ENCODE results near the gene DNPH1. TPM values are rescaled to one million over a fixed set of nuclear protein-coding genes. Genes with fewer than 3 reads are reported as not detected.

DNPH1 gene
- total and polyA plus RNA-seq, 2 donors (not counting 3 experiments of a cell fraction or from before 2014, with no cell fraction given), result 37.7 to 120 TPM

DNA sequence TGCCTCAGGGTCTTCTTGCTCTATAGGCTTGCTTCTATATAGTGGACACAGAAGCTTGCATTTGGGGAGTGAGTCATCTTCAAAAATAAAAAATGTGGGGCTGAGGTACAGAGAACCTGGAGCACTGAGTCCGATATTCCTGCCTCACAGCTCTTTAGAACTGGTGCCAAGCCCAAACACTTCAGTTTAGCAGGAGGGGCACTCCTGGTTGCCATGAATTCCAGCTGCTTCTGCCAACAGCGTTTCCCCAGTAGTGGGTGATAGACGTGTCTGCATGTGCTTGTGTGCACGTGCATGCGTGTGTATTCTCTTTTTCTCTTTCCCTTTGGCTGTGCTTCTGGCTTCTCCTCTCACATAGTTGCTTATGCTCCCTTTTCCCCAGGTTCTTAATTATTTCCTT, 11.9 kb downstream of the DNPH1 start:
- Histone ChIP-seq H3K27ac (ENCODE audit: insufficient read depth, low read depth, low read length) (no peak overlapping the region), H3K9ac (replicated peaks; ENCODE audit: extremely low read depth, insufficient read depth, low read length) (no peak overlapping the region), H3K36me3 (ENCODE audit: control insufficient read depth in 2 of 2, extremely low read depth in 1 of 2, insufficient read depth in 2 of 2, low read length in 2 of 2) (peaks cover 0 to 29% of the 10 kb centered on the region in 2 experiments), H4K20me1 (replicated peaks; ENCODE audit: control insufficient read depth, extremely low read depth, insufficient read depth, low read length) (no peaks in the 10 kb centered on the region), H3K4me2 (ENCODE audit: insufficient read depth, low read length) (no peak overlapping the region), H3K4me3 (replicated peaks in 1 of 3; ENCODE audit: insufficient read depth in 1 of 3, low read depth in 1 of 3, low read length in 3 of 3) (no peak overlapping the region), H3K9me3 (replicated peaks; ENCODE audit: control insufficient read depth, insufficient read depth, low read length) (no peaks in the 10 kb centered on the region), H3K27me3 (ENCODE audit: control insufficient read depth in 2 of 2, insufficient read depth in 2 of 2, low read length in 2 of 2) (no peaks in the 10 kb centered on the region), H3K4me1 (ENCODE audit: control insufficient read depth, extremely low read depth, insufficient read depth, low read length) (peaks cover 2% of the 10 kb centered on the region), H3K79me2 (ENCODE audit: control insufficient read depth, insufficient read depth, low read length) (no peaks in the 10 kb centered on the region), H2AFZ (ENCODE audit: low read depth, low read length) (no peak overlapping the region), H3K9me1 (replicated peaks; ENCODE audit: control insufficient read depth, extremely low read depth, insufficient read depth, low read length) (no peaks in the 10 kb centered on the region)
- dilution Hi-C loops (cut with MboI; ENCODE audit: extremely low pct_ligation_motif_present, low sequenced_read_pairs) (no loop called here), intact Hi-C loops (cut with micrococcal nuclease) (no loop called here)
- no peak for TF ChIP-seq POLR2A (IDR thresholded peaks at IDR 0.05; ENCODE audit: low read depth, low read length)
- ChIA-PET CTCF (interaction anchor here (1.3 kb wide), 1 partner anchor 12 kb away, joined by 4 read pairs; the partner anchor contains the start of gene DNPH1), POLR2A (interaction anchor here (0.6 kb wide), 1 partner anchor 62 kb away, joined by 3 read pairs; no protein-coding TSS in a partner anchor)
- no TSS peak for BruUV-seq (replicated peaks)
- FAIRE-seq (no peak), DNase-seq (ENCODE audit: low read depth, low spot score) (no peak)

- DNase-seq (ENCODE audit: low read depth, low spot score) (no peak), FAIRE-seq (no peak)
- Histone ChIP-seq H3K27ac (ENCODE audit: insufficient read depth, low read depth, low read length) (no peak overlapping the region), H4K20me1 (replicated peaks; ENCODE audit: control insufficient read depth, extremely low read depth, insufficient read depth, low read length) (no peaks in the 10 kb centered on the region), H3K4me1 (ENCODE audit: control insufficient read depth, extremely low read depth, insufficient read depth, low read length) (peaks cover 11% of the 10 kb centered on the region), H3K9me3 (replicated peaks; ENCODE audit: control insufficient read depth, insufficient read depth, low read length) (no peaks in the 10 kb centered on the region), H2AFZ (ENCODE audit: low read depth, low read length) (no peak overlapping the region), H3K79me2 (ENCODE audit: control insufficient read depth, insufficient read depth, low read length) (no peaks in the 10 kb centered on the region), H3K36me3 (ENCODE audit: control insufficient read depth in 2 of 2, extremely low read depth in 1 of 2, insufficient read depth in 2 of 2, low read length in 2 of 2) (peaks cover 0 to 29% of the 10 kb centered on the region in 2 experiments), H3K9ac (replicated peaks; ENCODE audit: extremely low read depth, insufficient read depth, low read length) (no peak overlapping the region), H3K27me3 (ENCODE audit: control insufficient read depth in 2 of 2, insufficient read depth in 2 of 2, low read length in 2 of 2) (no peaks in the 10 kb centered on the region), H3K4me3 (replicated peaks in 1 of 3; ENCODE audit: insufficient read depth in 1 of 3, low read depth in 1 of 3, low read length in 3 of 3) (no peak overlapping the region), H3K9me1 (replicated peaks; ENCODE audit: control insufficient read depth, extremely low read depth, insufficient read depth, low read length) (no peaks in the 10 kb centered on the region), H3K4me2 (ENCODE audit: insufficient read depth, low read length) (no peak overlapping the region)
- intact Hi-C loops (cut with micrococcal nuclease), result no loop called here
- CTCF ChIA-PET, result interaction anchor here (1.5 kb wide), 1 partner anchor 13 kb away, joined by 6 read pairs; the partner anchor contains the start of gene DNPH1
- dilution Hi-C loops (cut with MboI; ENCODE audit: extremely low pct_ligation_motif_present, low sequenced_read_pairs), result no loop called here
- POLR2A ChIA-PET, result interaction anchor here (0.5 kb wide), 1 partner anchor 10 kb away, joined by 3 read pairs; no protein-coding TSS in a partner anchor
- TF ChIP-seq MAX (IDR thresholded peaks at IDR 0.05; ENCODE audit: insufficient read depth, insufficient read length) (no peak), CTCF (IDR thresholded peaks at IDR 0.05; ENCODE audit: extremely low read depth in 1 of 2, insufficient read depth in 1 of 2, low read depth in 1 of 2, low read length in 2 of 2) (no peak), GATA2 (IDR thresholded peaks at IDR 0.05; ENCODE audit: insufficient read depth, insufficient read length, low read depth, low read length) (no peak), MYC (IDR thresholded peaks at IDR 0.05; ENCODE audit: low read depth, low read length) (no peak), FOS (IDR thresholded peaks at IDR 0.05; ENCODE audit: borderline replicate concordance, insufficient read depth, low read length) (no peak), JUN (IDR thresholded peaks at IDR 0.05; ENCODE audit: borderline replicate concordance, insufficient read depth, insufficient read length, low read depth) (no peak), POLR2A (IDR thresholded peaks at IDR 0.05; ENCODE audit: low read depth, low read length) (no peak), EZH2 (IDR thresholded peaks at IDR 0.05; ENCODE audit: borderline replicate concordance, low read depth, low read length, severe bottlenecking) (no peak), POLR2AphosphoS5 (IDR thresholded peaks at IDR 0.05; ENCODE audit: insufficient read depth, low read depth, low read length) (no peak)
- BruUV-seq (replicated peaks), result no TSS peak
Measured at GRCh38 chr6:43216200-43216599, 13.1 kb downstream of the DNPH1 start.
